H9 (cell line): ENCODE data around the gene ITPR2. TPM values are rescaled to one million over a fixed set of nuclear protein-coding genes. Genes with fewer than 3 reads are reported as not detected.

Experiments used
- DNase-seq: peaks from one replicate; pipeline ENCODE4 v3.0.0-alpha.2; 2017
- H2AFZ ChIP-seq: one replicate; pipeline ENCODE4 v1.6.1; 2013; ENCODE audit warnings: mild to moderate bottlenecking, low read length, control low read depth, moderate library complexity
- H2AK5ac ChIP-seq: 2 replicates; pipeline ENCODE4 v1.6.1; 2013; ENCODE audit warnings: low read length, control low read depth, mixed read lengths; ENCODE audit not compliant: insufficient read length
- H2BK120ac ChIP-seq: one replicate; pipeline ENCODE4 v1.6.1; 2013; ENCODE audit warnings: low read depth, mild to moderate bottlenecking, low read length, control low read depth, inconsistent platforms; ENCODE audit not compliant: poor library complexity, severe bottlenecking
- H2BK12ac ChIP-seq: 2 replicates; pipeline ENCODE4 v1.6.1; 2013; ENCODE audit warnings: low read length, control low read depth, mixed read lengths, low read depth; ENCODE audit not compliant: insufficient read length
- H2BK15ac ChIP-seq: 2 replicates; pipeline ENCODE4 v1.6.1; 2013; ENCODE audit warnings: low read depth, low read length, control low read depth
- H2BK20ac ChIP-seq: one replicate; pipeline ENCODE4 v1.6.1; 2013; ENCODE audit warnings: low read depth, mild to moderate bottlenecking, low read length, control low read depth, inconsistent platforms; ENCODE audit not compliant: poor library complexity, severe bottlenecking
- H2BK5ac ChIP-seq: 2 replicates; pipeline ENCODE4 v1.6.1; 2013; ENCODE audit warnings: low read length, control low read depth, mixed read lengths; ENCODE audit not compliant: insufficient read length
- H3K14ac ChIP-seq: 2 replicates; pipeline ENCODE4 v1.6.1; 2013; ENCODE audit warnings: low read length, control low read depth; ENCODE audit not compliant: insufficient read depth
- H3K18ac ChIP-seq: 2 replicates; pipeline ENCODE4 v1.6.1; 2013; ENCODE audit warnings: low read depth, mild to moderate bottlenecking, mixed read lengths, low read length, control low read depth; ENCODE audit not compliant: insufficient read length
- H3K23ac ChIP-seq: 2 replicates; pipeline ENCODE4 v1.6.1; 2013; ENCODE audit warnings: low read length, control low read depth, mixed read lengths, low read depth; ENCODE audit not compliant: insufficient read length
- H3K23me2 ChIP-seq: 2 replicates; pipeline ENCODE4 v1.6.1; 2013; ENCODE audit warnings: low read depth, mild to moderate bottlenecking, mixed read lengths, low read length, control low read depth; ENCODE audit not compliant: insufficient read length, poor library complexity, severe bottlenecking
- H3K27ac ChIP-seq: 2 replicates; pipeline ENCODE4 v1.5.1; 2013; ENCODE audit warnings: low read length, control low read depth, mixed read lengths, low read depth; ENCODE audit not compliant: insufficient read length
- H3K27me3 ChIP-seq: 2 replicates; pipeline ENCODE4 v1.6.1; 2013; ENCODE audit warnings: low read length, control low read depth, inconsistent platforms; ENCODE audit not compliant: insufficient read depth
- H3K4ac ChIP-seq: 2 replicates; pipeline ENCODE4 v1.6.1; 2013; ENCODE audit warnings: low read depth, mild to moderate bottlenecking, control low read depth, inconsistent platforms, low read length, moderate library complexity
- H3K4me1 ChIP-seq: 2 replicates; pipeline ENCODE4 v1.6.1; 2013; ENCODE audit warnings: low read length, control low read depth, inconsistent platforms; ENCODE audit not compliant: insufficient read depth
- H3K4me2 ChIP-seq: 2 replicates; pipeline ENCODE4 v1.6.1; 2013; ENCODE audit warnings: low read length, control low read depth, mixed read lengths; ENCODE audit not compliant: insufficient read length, insufficient read depth
- H3K56ac ChIP-seq: 2 replicates; pipeline ENCODE4 v1.6.1; 2013; ENCODE audit warnings: low read depth, mild to moderate bottlenecking, mixed read lengths, low read length, control low read depth; ENCODE audit not compliant: insufficient read length
- H3K79me1 ChIP-seq: 2 replicates; pipeline ENCODE4 v1.6.1; 2013; ENCODE audit warnings: low read depth, mild to moderate bottlenecking, moderate library complexity, low read length, control low read depth, inconsistent platforms; ENCODE audit not compliant: insufficient read depth, poor library complexity, severe bottlenecking
- H3K79me2 ChIP-seq: 2 replicates; pipeline ENCODE4 v1.6.1; 2013; ENCODE audit warnings: low read length, control low read depth, inconsistent platforms; ENCODE audit not compliant: insufficient read depth
- H3K9ac ChIP-seq: 2 replicates; pipeline ENCODE4 v1.6.1; 2013; ENCODE audit warnings: low read length, control low read depth, mixed read lengths; ENCODE audit not compliant: insufficient read length; ENCODE audit errors: extremely low read depth
- H3K9me3 ChIP-seq: one replicate; pipeline ENCODE4 v1.6.1; 2013; ENCODE audit warnings: low read depth, low read length, inconsistent platforms; ENCODE audit not compliant: control insufficient read depth
- H3T11ph ChIP-seq: one replicate; pipeline ENCODE4 v1.6.1; 2013; ENCODE audit warnings: mild to moderate bottlenecking, low read length, control low read depth, inconsistent platforms
- H4K20me1 ChIP-seq: one replicate; pipeline ENCODE4 v1.6.1; 2013; ENCODE audit not compliant: control insufficient read depth, insufficient read length, insufficient read depth
- H4K5ac ChIP-seq: 2 replicates; pipeline ENCODE4 v1.6.1; 2013; ENCODE audit warnings: low read depth, mild to moderate bottlenecking, mixed read lengths, low read length, control low read depth; ENCODE audit not compliant: insufficient read length
- H4K8ac ChIP-seq: replicated peaks from 2 replicates; pipeline ENCODE4 v1.6.1; 2013; ENCODE audit warnings: low read length, control low read depth, mixed read lengths, low read depth; ENCODE audit not compliant: insufficient read length
- H4K91ac ChIP-seq: 2 replicates; pipeline ENCODE4 v1.6.1; 2013; ENCODE audit warnings: low read depth, mild to moderate bottlenecking, moderate library complexity, mixed read lengths, low read length, control low read depth; ENCODE audit not compliant: insufficient read length
- H3K27ac Mint-ChIP-seq, 3 experiments: 2 replicates in 2 of 3; 3 replicates in 1 of 3; pipeline ENCODE4 v1.8.0; 2020 to 2021; ENCODE audit warnings: mixed read lengths in 3 of 3, mild to moderate bottlenecking in 1 of 3, moderate library complexity in 1 of 3
- H3K27me3 Mint-ChIP-seq: 2 replicates; pipeline ENCODE4 v1.8.0; 2021; ENCODE audit warnings: low read depth, mild to moderate bottlenecking, moderate library complexity, mixed read lengths
- H3K36me3 Mint-ChIP-seq, 3 experiments: 2 replicates in 2 of 3; 3 replicates in 1 of 3; pipeline ENCODE4 v1.8.0; 2020 to 2021; ENCODE audit warnings: low read depth in 3 of 3, mixed read lengths in 3 of 3; ENCODE audit not compliant: insufficient read depth in 1 of 3
- H3K4me1 Mint-ChIP-seq, 2 experiments: 2 replicates each; pipeline ENCODE4 v1.8.0; 2020; ENCODE audit warnings: mixed read lengths in 2 of 2
- H3K4me3 Mint-ChIP-seq, 2 experiments: 2 replicates in 1 of 2; 3 replicates in 1 of 2; pipeline ENCODE4 v1.8.0; 2020 to 2021; ENCODE audit warnings: mild to moderate bottlenecking in 2 of 2, mixed read lengths in 2 of 2, moderate library complexity in 1 of 2
- H3K9me3 Mint-ChIP-seq, 2 experiments: 2 replicates in 1 of 2; 3 replicates in 1 of 2; pipeline ENCODE4 v1.8.0; 2020; ENCODE audit warnings: mild to moderate bottlenecking in 2 of 2, mixed read lengths in 2 of 2, moderate library complexity in 1 of 2
- WGBS: extraction: QIAGEN DNeasy Blood & Tissue Kit; methylation state at CpG from one replicate; pipeline ENCODE4 v1.1.7; 2013; ENCODE audit warnings: missing lambda C conversion rate, low lambda C conversion rate, mixed read lengths; ENCODE audit not compliant: insufficient read length; ENCODE audit errors: extremely low coverage; 5-methylcytosine and 5-hydroxymethylcytosine counted together
- total RNA-seq: library from RNA; stranded (reverse); gene quantifications from 2 replicates; pipeline ENCODE4 v1.2.1, GENCODE V29; 2021
- TF ChIP-seq, protein P1 (sequence below): fragments of 200-600 bp; sonication (generic); conservative IDR thresholded peaks from 3 replicates; pipeline ENCODE4 v1.8.0; 2021; ENCODE audit warnings: antibody characterized with exemption, mild to moderate bottlenecking

ITPR2 gene
- total RNA-seq, 1 experiment from 2014 or later, result 14.8 TPM

GRCh38 chr12:26298785-26299621, 534.0 kb downstream of the ITPR2 start:
- Mint-ChIP-seq H3K27me3 (no peaks in the 10 kb centered on the region; the same call in none of the 2 replicates), H3K4me1 (no peaks in the 10 kb centered on the region), H3K9me3 (no peaks in the 10 kb centered on the region), H3K36me3 (no peaks in the 10 kb centered on the region), H3K4me3 (no peak overlapping the region), H3K27ac (no peak overlapping the region)
- H3T11ph ChIP-seq, result no peak overlapping the region
- H4K5ac ChIP-seq, result no peak overlapping the region
- H2BK5ac ChIP-seq, result no peak overlapping the region
- H4K20me1 ChIP-seq, result no peaks in the 10 kb centered on the region
- no peak overlapping the region for H3K56ac ChIP-seq
- H2AK5ac ChIP-seq, result no peak overlapping the region
- no peak for DNase-seq
- H2BK12ac ChIP-seq, result no peak overlapping the region
- no peak overlapping the region for H3K4me2 ChIP-seq
- H3K9ac ChIP-seq, result no peak overlapping the region
- H3K79me2 ChIP-seq, result no peaks in the 10 kb centered on the region
- WGBS, result no CpG with 5 or more reads among the region's 6 CpGs
- H3K9me3 ChIP-seq, result no peaks in the 10 kb centered on the region
- no peak overlapping the region for H3K23ac ChIP-seq
- H2BK120ac ChIP-seq, result no peak overlapping the region
- no peaks in the 10 kb centered on the region for H3K4me1 ChIP-seq
- H3K79me1 ChIP-seq, result no peaks in the 10 kb centered on the region
- H2BK15ac ChIP-seq, result no peak overlapping the region
- TF ChIP-seq, protein P1, sequence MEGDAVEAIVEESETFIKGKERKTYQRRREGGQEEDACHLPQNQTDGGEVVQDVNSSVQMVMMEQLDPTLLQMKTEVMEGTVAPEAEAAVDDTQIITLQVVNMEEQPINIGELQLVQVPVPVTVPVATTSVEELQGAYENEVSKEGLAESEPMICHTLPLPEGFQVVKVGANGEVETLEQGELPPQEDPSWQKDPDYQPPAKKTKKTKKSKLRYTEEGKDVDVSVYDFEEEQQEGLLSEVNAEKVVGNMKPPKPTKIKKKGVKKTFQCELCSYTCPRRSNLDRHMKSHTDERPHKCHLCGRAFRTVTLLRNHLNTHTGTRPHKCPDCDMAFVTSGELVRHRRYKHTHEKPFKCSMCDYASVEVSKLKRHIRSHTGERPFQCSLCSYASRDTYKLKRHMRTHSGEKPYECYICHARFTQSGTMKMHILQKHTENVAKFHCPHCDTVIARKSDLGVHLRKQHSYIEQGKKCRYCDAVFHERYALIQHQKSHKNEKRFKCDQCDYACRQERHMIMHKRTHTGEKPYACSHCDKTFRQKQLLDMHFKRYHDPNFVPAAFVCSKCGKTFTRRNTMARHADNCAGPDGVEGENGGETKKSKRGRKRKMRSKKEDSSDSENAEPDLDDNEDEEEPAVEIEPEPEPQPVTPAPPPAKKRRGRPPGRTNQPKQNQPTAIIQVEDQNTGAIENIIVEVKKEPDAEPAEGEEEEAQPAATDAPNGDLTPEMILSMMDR, result 0 out of 3 replicates have a peak, but pooled peaks have one; percentile 18
- H3K14ac ChIP-seq, result no peak overlapping the region
- no peak overlapping the region for H3K4ac ChIP-seq
- no peaks in the 10 kb centered on the region for H3K27me3 ChIP-seq
- no peak overlapping the region for H4K91ac ChIP-seq
- H4K8ac ChIP-seq, result no peak overlapping the region
- H2BK20ac ChIP-seq, result no peak overlapping the region
- H3K23me2 ChIP-seq, result no peaks in the 10 kb centered on the region
- no peak overlapping the region for H2AFZ ChIP-seq
- no peak overlapping the region for H3K18ac ChIP-seq
- H3K27ac ChIP-seq, result no peak overlapping the region
